GM18868 (cell line): ENCODE data around the gene KIAA1549.

Experiments
- ATAC-seq: cut with Tn5 transposase; IDR thresholded peaks from one replicate; pipeline ENCODE4 v1.9.1; 2021; ENCODE audit warnings: mild to moderate bottlenecking, moderate library complexity; ENCODE audit not compliant: unreplicated experiment

KIAA1549 gene

GRCh38 chr7:138911007-138911406 is 70.2 kb downstream of the KIAA1549 start:
- no peak for ATAC-seq

- ATAC-seq, result no peak
These were observed 73.3 kb downstream of the KIAA1549 start for GRCh38 chr7:138907850-138908249.

GRCh38 chr7:138907201-138907847 is 73.9 kb downstream of the KIAA1549 start:
- ATAC-seq, result no peak

GRCh38 chr7:138903859-138904435 is 77.2 kb downstream of the KIAA1549 start:
- ATAC-seq, result no peak

GRCh38 chr7:138903186-138903820 is 77.9 kb downstream of the KIAA1549 start:
- ATAC-seq, result no peak

- no peak for ATAC-seq
These were observed 79.0 kb downstream of the KIAA1549 start for GRCh38 chr7:138902161-138902560.

- no peak for ATAC-seq
These were observed 81.0 kb downstream of the KIAA1549 start for GRCh38 chr7:138900035-138900828.

- ATAC-seq, result no peak
These were observed 82.4 kb downstream of the KIAA1549 start for GRCh38 chr7:138898802-138899201.

GRCh38 chr7:138898255-138898654 is 82.9 kb downstream of the KIAA1549 start:
- ATAC-seq, result no peak

GRCh38 chr7:138895679-138896078 is 85.5 kb downstream of the KIAA1549 start:
- no peak for ATAC-seq

- ATAC-seq, result no peak
These were observed 87.9 kb downstream of the KIAA1549 start for GRCh38 chr7:138893258-138893657.

- no peak for ATAC-seq
These were observed 88.4 kb downstream of the KIAA1549 start for GRCh38 chr7:138892812-138893211.

- no peak for ATAC-seq
These were observed 89.1 kb downstream of the KIAA1549 start for GRCh38 chr7:138892006-138892630.

- no peak for ATAC-seq
These were observed 89.8 kb downstream of the KIAA1549 start for GRCh38 chr7:138891446-138891810.

- ATAC-seq, result no peak
These were observed 90.4 kb downstream of the KIAA1549 start for GRCh38 chr7:138890499-138891445.

GRCh38 chr7:138889582-138890498 is 91.3 kb downstream of the KIAA1549 start:
- ATAC-seq, result no peak

- no peak for ATAC-seq
These were observed 93.1 kb downstream of the KIAA1549 start for GRCh38 chr7:138887872-138888656.

- no peak for ATAC-seq
These were observed 94.0 kb downstream of the KIAA1549 start for GRCh38 chr7:138887085-138887710.
